Astrocyte (in vitro differentiated cells and primary cell): ENCODE results near the gene AGBL4.

Experiments used
- CTCF ChIP-seq: IDR thresholded peaks from 2 replicates; pipeline ENCODE4 v1.5.1; 2011; ENCODE audit warnings: low read depth, mild to moderate bottlenecking, inconsistent platforms, low read length, moderate library complexity; ENCODE audit not compliant: insufficient read depth
- EZH2 ChIP-seq: IDR thresholded peaks from 2 replicates; pipeline ENCODE4 v1.6.1; 2012; ENCODE audit warnings: mild to moderate bottlenecking, low read length, inconsistent platforms; ENCODE audit not compliant: insufficient read depth

DNA sequence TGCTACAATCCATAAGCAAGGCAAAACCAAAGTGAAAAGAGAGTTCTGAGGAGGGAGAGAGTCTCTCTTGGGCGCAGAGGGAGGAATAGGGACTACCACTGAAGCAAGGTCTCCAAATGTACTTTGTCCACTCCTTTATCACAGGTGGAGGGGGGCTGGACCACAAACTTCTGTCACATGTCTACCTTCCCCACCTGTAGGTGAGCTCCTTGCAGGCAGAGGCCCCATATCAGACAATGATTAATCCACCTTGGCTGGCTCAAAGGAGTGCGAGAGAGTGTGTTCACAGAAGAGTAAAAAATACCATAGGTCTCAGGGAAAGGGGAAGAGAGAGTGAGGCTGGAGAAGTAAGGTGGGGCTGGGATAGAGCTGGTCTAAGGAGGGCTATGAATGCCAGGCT, 1251.5 kb downstream of the AGBL4 start:
- no peak for TF ChIP-seq EZH2
- TF ChIP-seq CTCF = no peak
